G401 (cell line): Measurements from ENCODE around the gene ZCCHC2. TPM values are rescaled to one million over a fixed set of nuclear protein-coding genes. Genes with fewer than 3 reads are reported as not detected.

ENCODE experiments used
- DNase-seq: peaks from one replicate; pipeline ENCODE4 v3.0.0-alpha.2; 2015; ENCODE audit warnings: low spot score
- in situ Hi-C: cut with HindIII; loops from 2 replicates; pipeline ENCODE4 v1.10.0; 2016; ENCODE audit warnings: low sequenced_read_pairs, mixed read lengths
- total RNA-seq: library from RNA; depleted of rRNA; stranded (reverse); fragments of >200 nt; shearing (Covaris generic); gene quantifications from 2 replicates; pipeline ENCODE4 v1.2.3, GENCODE V29; 2014; rRNA removed

ZCCHC2 gene
- total RNA-seq: 18.0 and 27.0 TPM in 2 replicates

DNA sequence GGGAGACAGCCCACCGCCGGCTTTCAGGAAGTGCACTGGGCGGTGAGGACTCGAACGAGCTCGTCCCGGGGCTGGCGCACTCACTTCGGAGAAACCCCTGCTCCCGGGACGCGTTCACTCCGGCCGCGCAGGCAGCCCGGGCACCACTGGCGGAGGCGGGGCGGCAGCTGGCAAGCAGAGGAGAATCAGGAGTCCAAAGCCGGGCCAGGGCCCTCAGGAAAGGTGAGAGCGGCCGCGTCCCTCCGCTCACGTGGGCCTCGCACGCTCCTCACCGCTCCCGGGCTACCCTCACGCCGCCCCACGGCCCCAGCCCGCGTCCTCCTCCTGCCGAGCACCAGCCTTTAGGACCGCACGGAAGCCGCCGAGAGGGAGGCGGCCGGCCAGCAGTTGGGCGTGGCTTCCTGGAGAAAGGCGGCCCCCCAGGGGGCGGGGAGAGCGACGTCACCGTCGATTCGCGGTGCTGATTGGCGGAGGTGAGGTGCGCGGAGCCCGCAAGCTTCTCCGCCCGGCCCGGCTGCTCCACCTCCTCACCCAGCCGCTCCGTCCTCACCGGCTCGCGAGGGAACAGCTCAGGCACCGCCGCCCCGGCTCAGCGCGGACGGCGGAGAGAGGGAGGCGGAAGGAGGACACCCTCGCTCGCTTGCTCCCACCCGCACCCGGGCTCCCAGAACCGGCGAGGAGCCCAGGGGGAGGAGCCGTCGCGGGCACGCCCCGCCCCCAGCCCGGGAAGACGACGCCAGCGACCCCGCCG lies at the start of gene ZCCHC2:
ZCCHC2 (plus strand) TSS at position 522 of the 751 bp plus-strand sequence. CDS start 400 bp downstream, outside the sequence.
- DNase-seq: peak; percentile 97
- in situ Hi-C loops: no loop called here

DNA sequence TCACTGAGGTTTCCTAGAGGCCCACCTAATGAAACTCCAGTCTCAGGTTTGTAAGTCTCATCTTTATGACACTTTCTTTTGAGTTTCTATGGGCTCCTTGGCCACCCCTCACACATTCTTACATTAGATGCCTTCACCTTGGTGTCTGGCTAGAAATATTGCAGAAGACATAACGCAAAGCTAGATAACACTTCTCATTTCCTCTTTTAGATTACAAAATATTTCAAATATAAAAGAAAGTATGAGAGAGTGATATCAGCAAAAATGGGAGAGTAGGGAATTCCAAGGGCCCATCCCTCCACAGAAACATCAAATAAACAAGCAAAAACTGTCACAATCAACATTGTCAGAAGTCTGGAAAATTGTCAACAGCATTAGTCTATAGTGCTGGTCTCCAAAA lies 43.3 kb upstream of the ZCCHC2 start:
- no peak for DNase-seq
- in situ Hi-C loops: no loop called here

DNA sequence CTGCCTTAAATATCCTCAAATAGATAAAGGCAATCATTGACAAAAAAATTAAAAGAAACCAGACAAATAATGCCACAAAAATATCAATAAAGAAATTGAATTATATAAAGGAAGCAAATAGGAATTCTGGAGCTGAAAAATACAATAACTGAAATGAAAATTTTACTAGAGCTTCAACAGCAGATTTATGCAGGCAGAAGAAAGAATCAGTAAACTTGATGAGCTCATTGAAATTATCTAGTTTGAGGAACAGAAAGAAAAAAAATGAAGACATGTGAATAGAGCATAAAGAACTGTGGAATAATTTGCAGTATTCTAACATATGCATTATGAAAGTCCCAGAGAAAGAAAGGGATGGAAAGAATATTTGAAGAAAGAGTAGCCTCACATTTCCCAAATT lies 41.9 kb upstream of the ZCCHC2 start:
- in situ Hi-C loops: no loop called here
- no peak for DNase-seq

GRCh38 chr18:62484941-62485340 lies 37.9 kb upstream of the ZCCHC2 start:
- DNase-seq: no peak
- in situ Hi-C loops: no loop called here

DNA sequence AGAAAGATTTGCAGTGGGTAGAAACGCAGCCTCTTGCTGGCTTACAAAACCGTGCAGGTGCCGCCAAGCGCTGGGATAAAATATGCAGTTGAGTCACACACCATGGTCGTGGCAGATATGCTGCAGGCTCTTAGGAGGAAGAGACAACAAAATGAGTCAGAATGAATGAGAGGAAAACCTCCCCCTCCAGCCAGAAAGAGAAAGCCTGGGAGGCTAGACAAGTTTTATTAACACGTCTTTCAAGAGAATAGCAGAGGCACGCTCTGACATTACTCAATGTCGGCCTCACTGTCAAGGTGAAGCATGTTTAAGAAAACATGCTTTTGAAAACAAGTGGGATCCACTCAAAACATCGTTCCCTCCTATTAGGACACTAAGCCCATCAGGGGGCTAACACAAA lies 37.1 kb upstream of the ZCCHC2 start:
- DNase-seq: no peak
- in situ Hi-C loops: no loop called here

GRCh38 chr18:62486290-62486964 lies 36.4 kb upstream of the ZCCHC2 start:
- in situ Hi-C loops: no loop called here
- no peak for DNase-seq

DNA sequence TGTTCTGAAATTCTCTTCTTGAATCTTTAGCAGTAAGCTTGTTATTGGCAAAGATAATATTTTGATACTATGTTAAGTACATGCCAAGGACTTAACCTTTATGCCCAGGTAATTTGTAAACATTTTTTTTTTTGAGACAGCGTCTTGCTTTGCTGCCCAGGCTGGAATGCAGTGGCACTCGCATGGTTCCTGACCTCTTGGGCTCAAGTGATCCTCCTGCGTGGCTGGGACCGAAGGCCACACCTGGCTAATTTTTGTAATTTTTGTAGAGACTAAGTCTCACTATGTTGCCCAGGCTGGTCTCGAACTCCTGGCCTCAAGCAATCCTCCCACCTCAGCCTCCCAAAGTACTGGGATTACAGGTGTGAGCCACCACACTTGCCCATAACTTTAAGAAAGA lies 35.7 kb upstream of the ZCCHC2 start:
- in situ Hi-C loops: no loop called here
- DNase-seq: no peak

DNA sequence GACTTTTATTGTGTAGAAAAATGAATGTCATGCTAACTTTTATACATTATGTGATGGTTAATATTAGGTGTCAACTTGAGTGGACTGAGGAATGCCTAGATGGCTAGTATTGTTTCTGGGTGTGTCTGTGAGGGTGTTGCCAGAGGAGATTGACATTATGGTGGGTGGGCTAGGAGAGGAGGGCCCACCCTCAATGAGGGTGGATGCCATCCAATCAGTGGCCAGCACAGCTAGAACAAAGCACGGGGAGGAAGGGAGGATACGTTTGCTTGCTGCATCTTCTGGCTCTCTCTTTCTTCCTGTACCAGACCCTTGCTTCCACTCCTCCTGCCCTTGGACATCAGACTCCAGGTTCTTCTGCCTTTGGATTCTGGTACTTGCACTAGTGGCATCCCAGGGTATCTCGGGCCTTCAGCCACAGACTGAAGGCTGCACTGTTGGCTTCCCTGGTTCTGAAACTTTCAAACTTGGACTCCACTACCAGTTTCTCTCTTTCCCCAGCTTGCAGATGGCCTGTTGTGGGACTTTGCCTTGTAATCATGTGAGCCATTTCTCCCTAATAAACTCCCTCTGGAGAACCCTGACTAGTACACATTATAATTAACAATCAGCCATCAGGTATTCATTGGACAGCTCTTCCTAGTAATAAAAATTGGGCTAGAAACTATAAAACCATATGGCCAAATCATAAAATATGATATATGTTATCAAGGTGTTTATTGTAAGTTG lies 31.7 kb upstream of the ZCCHC2 start:
- no peak for DNase-seq
- in situ Hi-C loops: no loop called here

DNA sequence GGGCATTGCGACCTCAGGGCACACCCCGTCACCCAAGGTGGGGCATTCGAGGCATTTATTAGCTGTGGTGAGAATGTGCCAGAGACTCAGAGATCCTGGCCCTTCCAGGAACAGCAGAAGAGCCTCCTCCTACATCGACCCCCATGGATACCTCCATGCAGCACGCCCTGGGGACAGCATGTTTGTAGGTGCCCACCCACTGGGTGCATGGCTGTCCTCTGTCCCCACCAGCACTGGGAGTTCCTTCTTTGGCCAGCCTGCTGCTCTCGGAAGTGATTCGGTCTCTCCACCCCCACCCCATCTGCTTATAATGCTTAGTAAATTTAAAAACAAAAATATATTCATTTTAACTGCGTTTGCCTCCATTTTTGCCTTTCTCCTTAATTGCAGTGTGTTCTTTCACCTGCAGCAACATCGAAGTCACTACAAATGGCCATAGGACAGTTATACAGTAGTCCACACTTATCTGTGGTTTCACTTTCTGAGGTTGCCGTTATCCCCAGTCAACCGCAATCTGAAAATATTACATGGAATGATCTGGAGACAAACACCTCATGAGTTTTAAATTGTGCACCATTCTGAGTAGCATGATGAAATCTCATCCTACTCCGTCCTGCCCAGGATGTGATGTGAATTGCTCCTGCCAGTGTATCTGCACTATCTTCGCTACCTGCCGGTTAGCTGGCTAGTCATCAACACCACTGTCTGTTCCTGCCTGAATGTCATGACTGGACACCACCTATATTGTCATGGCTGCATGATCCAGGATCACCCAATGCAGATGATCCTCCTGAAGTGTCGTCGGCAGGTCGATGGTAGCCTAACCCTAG lies 29.6 kb upstream of the ZCCHC2 start:
- in situ Hi-C loops: no loop called here
- DNase-seq: no peak

- in situ Hi-C loops: no loop called here
- DNase-seq: no peak
Measured at GRCh38 chr18:62494764-62495163, 28.1 kb upstream of the ZCCHC2 start.

GRCh38 chr18:62496262-62496661 lies 26.6 kb upstream of the ZCCHC2 start:
- in situ Hi-C loops: no loop called here
- no peak for DNase-seq

GRCh38 chr18:62497190-62497772 lies 25.5 kb upstream of the ZCCHC2 start:
- DNase-seq: no peak
- in situ Hi-C loops: no loop called here

- DNase-seq: no peak
- in situ Hi-C loops: no loop called here
Measured at GRCh38 chr18:62498616-62499262, 24.1 kb upstream of the ZCCHC2 start.

GRCh38 chr18:62499263-62499650 lies 23.6 kb upstream of the ZCCHC2 start:
- DNase-seq: no peak
- in situ Hi-C loops: no loop called here

DNA sequence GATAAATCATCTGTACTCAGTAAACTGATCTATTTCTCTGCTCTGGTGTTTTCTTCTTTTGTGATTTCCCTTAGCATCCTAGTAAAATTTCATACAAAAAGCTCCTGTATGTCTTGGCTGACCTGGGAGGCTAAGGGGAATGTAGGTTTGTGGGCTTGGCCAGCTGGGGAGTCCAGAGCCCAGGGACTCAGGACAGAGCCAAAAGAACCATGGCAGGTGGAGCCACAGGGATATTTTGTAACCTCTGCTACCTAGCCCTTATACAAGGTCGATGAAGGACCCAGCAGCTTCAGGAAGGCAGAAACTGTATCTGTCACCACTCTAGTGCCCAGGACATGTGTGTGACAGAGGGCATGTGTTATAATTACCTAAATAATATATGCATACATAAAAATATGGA lies 22.7 kb upstream of the ZCCHC2 start:
- in situ Hi-C loops: no loop called here
- no peak for DNase-seq

DNA sequence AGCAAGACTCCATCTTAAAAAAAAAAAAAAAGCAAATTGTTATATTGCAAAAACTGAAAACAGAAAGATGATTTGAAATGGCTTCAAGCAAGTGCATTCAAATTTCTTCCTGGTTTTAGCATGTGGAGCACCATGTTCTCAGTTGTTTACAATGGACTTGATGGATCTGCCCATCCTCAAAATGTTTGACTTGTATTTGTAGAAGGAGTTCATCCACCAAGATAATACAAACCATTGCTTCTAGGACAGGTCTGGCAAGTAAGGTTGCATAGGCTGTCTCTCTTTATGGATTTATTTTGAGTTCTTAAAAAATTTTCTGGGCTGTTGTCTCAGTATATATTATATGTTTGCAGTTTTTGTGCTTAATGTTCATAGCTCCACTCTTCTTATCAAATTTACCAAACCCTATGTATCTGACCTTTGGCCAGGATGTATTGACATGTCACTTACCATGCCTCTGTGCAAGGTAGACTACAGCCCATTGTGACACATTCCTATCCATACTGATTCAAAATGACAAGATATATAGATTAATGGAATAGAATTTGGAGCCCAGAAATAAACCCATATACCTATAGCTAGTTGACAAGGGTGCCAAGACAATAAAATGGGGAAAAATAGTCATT lies 21.7 kb upstream of the ZCCHC2 start:
- in situ Hi-C loops: no loop called here

DNA sequence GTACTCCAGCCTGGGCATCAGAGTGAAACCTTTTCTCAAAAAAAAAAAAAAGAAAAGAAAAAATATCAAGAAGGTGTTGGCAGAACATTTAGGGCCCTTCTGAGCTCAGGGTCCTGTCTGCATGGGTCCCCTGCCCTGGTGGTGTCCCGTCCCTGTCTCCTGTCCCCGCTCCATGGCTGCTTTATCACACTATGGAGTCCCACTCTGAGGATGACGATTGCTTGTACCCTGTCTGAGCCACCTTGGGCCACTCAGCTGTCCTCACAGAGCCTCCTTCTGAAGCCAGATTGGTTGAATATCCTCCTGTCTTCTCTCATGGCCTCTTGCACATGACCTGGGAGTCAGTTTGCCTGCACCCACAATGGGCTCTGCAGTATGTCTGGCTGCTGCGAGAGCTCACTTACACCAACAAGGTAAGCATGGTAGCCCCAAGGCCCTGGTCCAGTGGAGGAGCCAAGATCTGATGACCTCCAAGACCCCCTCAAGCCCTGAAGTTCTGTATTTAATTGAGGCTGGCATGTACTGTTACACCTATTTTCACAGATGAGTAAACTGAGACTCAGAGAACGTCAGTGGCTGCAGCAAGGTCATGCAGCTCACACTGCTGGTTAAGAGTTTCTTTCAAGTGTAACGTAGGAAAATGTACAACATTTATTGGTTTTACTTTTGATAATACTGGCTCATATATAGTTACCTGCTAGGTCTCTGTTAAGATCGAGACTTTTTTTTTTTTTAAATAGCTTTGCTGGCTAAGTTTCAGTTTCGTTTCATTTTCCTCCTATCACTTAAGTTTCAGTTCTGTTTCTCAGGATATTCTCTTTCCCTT lies 16.9 kb upstream of the ZCCHC2 start:
- DNase-seq: no peak
- in situ Hi-C loops: no loop called here

More for the DNA sequence above, 21.7 kb upstream of the ZCCHC2 start:
- DNase-seq: no peak
